Astrocyte of the cerebellum (primary cell): ENCODE data around the gene UFD1.

Experiments
- DNase-seq: peaks from one replicate; pipeline ENCODE4 v3.0.0-alpha.2; 2011; ENCODE audit warnings: low read depth
- H3K4me3 ChIP-seq: 2 replicates; pipeline ENCODE4 v1.5.1; 2011; ENCODE audit warnings: mild to moderate bottlenecking, low read depth, low read length, moderate library complexity
- CTCF ChIP-seq: IDR thresholded peaks from 2 replicates; pipeline ENCODE4 v1.5.1; 2012; ENCODE audit warnings: low read length, low read depth, moderate library complexity, mild to moderate bottlenecking; ENCODE audit errors: missing control alignments
- in situ Hi-C: cut with HindIII; loops from 2 replicates; pipeline ENCODE4 v1.10.0; 2017; ENCODE audit warnings: low sequenced_read_pairs

UFD1 gene

DNA sequence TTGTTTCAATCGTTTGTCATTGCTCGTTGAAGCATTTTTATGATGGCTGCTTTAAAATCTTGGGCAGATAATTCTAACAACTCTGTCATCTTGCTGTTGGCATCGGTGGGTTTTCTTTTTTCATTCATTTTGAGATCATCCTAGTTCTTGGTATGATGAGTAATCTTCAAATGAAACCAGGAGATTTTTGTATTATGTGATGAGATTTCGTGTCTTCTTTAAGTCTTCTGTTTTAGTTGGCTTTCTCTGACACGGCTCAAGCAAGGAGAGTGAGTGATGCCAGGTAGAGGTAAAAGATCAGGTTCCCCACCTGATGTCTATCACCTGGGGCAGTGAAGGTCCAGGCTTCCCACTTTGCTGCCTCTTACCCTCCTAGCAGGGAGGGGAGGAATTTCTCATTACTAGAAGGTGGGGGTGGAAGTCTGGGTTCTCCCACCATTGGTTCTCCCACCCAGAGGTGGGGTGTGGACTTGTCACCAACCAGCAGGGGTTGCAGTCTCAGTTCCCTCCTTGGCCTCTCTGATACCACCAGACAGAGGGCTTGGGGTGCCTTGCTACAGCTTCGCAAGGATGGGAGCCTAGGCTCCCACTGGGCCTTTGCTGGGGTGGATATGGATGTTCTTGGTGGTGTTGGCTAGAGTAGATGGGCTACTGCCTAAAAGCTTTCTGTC lies 13.6 kb upstream of the UFD1 start:
- in situ Hi-C loops: no loop called here
- no peak overlapping the region for H3K4me3 ChIP-seq
- DNase-seq: no peak
- no peak for TF ChIP-seq CTCF

DNA sequence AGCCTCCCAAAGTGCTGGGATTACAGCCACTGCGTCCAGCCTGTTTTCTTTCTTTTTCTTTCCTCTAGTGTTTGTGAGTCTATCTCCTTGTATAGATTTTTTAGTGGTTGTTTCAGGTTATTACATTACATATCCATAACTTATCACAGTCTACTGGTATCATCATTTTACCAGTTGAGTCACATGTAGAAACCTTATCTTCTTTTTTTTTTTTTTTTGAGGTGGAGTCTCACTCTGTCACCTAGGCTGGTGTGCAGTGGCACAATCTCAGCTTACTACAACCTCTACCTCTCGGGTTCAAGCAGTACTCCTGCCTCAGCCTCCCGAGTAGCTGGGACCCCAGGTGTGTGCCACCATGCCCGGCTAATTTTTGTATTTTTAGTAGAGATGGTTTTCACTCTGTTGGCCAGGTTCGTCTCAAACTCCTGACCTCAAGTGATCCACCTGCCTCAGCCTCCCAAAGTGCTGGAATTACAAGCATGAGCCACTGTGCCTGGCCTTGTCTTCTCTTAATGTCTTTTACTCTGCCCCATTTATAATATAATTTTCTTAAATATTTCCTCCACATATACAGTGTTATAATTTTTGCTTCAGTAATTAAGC lies 11.7 kb upstream of the UFD1 start:
- no peak for DNase-seq
- H3K4me3 ChIP-seq: no peak overlapping the region
- no peak for TF ChIP-seq CTCF
- in situ Hi-C loops: no loop called here

- no peak for DNase-seq
- H3K4me3 ChIP-seq: no peak overlapping the region
- peak; percentile 5 for TF ChIP-seq CTCF
- in situ Hi-C loops: no loop called here
These were observed 10.2 kb upstream of the UFD1 start for GRCh38 chr22:19488884-19489843.

DNA sequence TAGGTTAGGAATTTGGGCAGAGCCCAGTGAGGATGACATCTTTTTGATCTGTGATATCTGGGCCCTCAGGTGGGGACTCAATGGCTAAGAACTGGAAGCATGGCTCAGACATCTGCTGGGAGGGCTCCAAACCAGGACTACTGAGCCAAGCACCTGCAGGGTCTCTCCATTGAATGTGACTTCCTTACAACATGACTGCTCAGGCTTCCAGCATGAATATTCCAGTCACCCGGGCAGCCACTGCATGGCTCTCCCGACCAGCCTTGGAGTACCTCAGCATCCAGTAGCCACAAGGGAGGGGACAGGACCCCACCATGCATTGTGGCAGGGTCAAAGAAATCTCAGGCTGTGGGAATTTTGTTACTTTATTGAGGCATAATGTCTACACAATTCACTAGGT lies 9.3 kb upstream of the UFD1 start:
- in situ Hi-C loops: no loop called here
- DNase-seq: no peak

GRCh38 chr22:19483481-19484244 lies 4.7 kb upstream of the UFD1 start:
- TF ChIP-seq CTCF: no peak
- in situ Hi-C loops: no loop called here
- no peak overlapping the region for H3K4me3 ChIP-seq
- no peak for DNase-seq

More for the DNA sequence above, 9.3 kb upstream of the UFD1 start:
- TF ChIP-seq CTCF: no peak
- no peak overlapping the region for H3K4me3 ChIP-seq

DNA sequence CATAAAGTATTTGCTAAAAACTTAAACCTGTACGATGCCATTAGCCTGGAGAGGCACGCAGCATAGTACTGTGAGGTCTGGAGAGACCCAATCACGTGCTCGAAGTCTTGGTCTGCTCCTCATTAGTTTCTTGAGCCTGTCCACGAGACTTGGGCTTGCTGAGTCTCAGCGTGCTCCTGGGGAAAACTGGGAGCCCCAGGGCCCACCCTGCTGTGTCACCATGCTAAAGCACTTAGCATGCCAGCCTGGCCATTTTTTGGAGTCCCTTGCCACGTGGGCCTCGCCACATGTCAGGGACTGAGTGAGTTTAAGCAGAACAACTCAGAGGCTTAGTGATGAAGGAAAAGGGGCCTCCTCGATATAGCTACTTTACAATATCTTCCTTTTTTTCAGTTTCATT lies 3.3 kb upstream of the UFD1 start:
- in situ Hi-C loops: no loop called here
- no peak for TF ChIP-seq CTCF

More for the DNA sequence above, 3.3 kb upstream of the UFD1 start:
- no peak overlapping the region for H3K4me3 ChIP-seq
- no peak for DNase-seq
